PC-9 (cell line): ENCODE measurements around the gene RAET1E. TPM values are rescaled to one million over a fixed set of nuclear protein-coding genes. Genes with fewer than 3 reads are reported as not detected.

Experiments used
- BruUV-seq: library from RNA; stranded (reverse); fragments of 400-500 nt; replicated peaks from 2 replicates; lab custom pipeline; 2021; lab: Mats Ljungman, UMichigan
- CTCF ChIA-PET: fragments of 300-600 bp; sonication (Branson Sonifier 250); formaldehyde crosslinking; loops from one replicate; lab custom pipeline; 2022; ENCODE audit warnings: antibody characterized with exemption; lab: Charles Lee
- POLR2A ChIA-PET: fragments of 300-600 bp; sonication (Branson Sonifier 250); formaldehyde crosslinking; loops from one replicate; lab custom pipeline; 2022; ENCODE audit warnings: antibody characterized with exemption; ENCODE audit not compliant: unreplicated experiment; lab: Charles Lee
- DNase-seq, 2 experiments: peaks; one replicate each; pipeline versions ENCODE4 v3.0.0 to v3.0.0-alpha.2; 2015 to 2022; ENCODE audit warnings: mixed read lengths in 1 of 2
- H2AFZ ChIP-seq: fragments of 200-600 bp; sonication (generic); 2 replicates; pipeline ENCODE4 v1.8.1; 2017; ENCODE audit warnings: antibody characterized with exemption
- H3F3A ChIP-seq: fragments of 200-600 bp; sonication (generic); 2 replicates; pipeline ENCODE4 v1.8.1; 2017; ENCODE audit warnings: antibody characterized with exemption, mild to moderate bottlenecking, low read depth; ENCODE audit not compliant: insufficient read depth
- H3K27ac ChIP-seq: fragments of 200-600 bp; sonication (generic); 2 replicates; pipeline ENCODE4 v1.6.1; 2016; ENCODE audit warnings: mixed run types
- H3K27me3 ChIP-seq: fragments of 200-600 bp; sonication (generic); 2 replicates; pipeline ENCODE4 v1.6.1; 2016; ENCODE audit warnings: low read depth, mixed run types; ENCODE audit not compliant: insufficient read depth
- H3K36me3 ChIP-seq: fragments of 200-600 bp; sonication (generic); 2 replicates; pipeline ENCODE4 v1.6.1; 2016; ENCODE audit warnings: low read depth, mixed run types
- H3K4me1 ChIP-seq: fragments of 200-600 bp; sonication (generic); replicated peaks from 2 replicates; pipeline ENCODE4 v1.6.1; 2016; ENCODE audit warnings: mixed run types; ENCODE audit not compliant: insufficient read depth
- H3K4me2 ChIP-seq: fragments of 200-600 bp; sonication (generic); 2 replicates; pipeline ENCODE4 v1.6.1; 2017; ENCODE audit warnings: mixed run types
- H3K4me3 ChIP-seq: fragments of 200-600 bp; sonication (generic); 2 replicates; pipeline ENCODE4 v1.6.1; 2016; ENCODE audit warnings: mixed run types
- H3K79me2 ChIP-seq: fragments of 200-600 bp; sonication (generic); 2 replicates; pipeline ENCODE4 v1.6.1; 2017; ENCODE audit warnings: low read depth, mixed run types
- H3K9me2 ChIP-seq: fragments of 200-600 bp; sonication (generic); 2 replicates; pipeline ENCODE4 v1.8.1; 2017; ENCODE audit warnings: mild to moderate bottlenecking; ENCODE audit not compliant: insufficient read depth
- H3K9me3 ChIP-seq: fragments of 200-600 bp; sonication (generic); 2 replicates; pipeline ENCODE4 v1.8.1; 2016; ENCODE audit warnings: low read depth; ENCODE audit not compliant: insufficient read depth
- H4K20me1 ChIP-seq: fragments of 200-600 bp; sonication (generic); 2 replicates; pipeline ENCODE4 v1.8.1; 2017; ENCODE audit not compliant: insufficient read depth
- EZH2 ChIP-seq: fragments of 200-600 bp; sonication (generic); IDR thresholded peaks from 2 replicates; pipeline ENCODE4 v1.8.0; 2017; ENCODE audit warnings: antibody characterized with exemption, low read depth
- intact Hi-C: fragments of 100-400 bp; cut with micrococcal nuclease; formaldehyde crosslinking; loops from one replicate; pipeline ENCODE4 v1.10.0; 2022; ENCODE audit not compliant: unreplicated experiment
- total RNA-seq: library from RNA; stranded (reverse); gene quantifications from 2 replicates; pipeline ENCODE4 v1.2.3, GENCODE V29; 2021
- TF ChIP-seq, protein P1 (sequence below): fragments of 200-600 bp; sonication (generic); conservative IDR thresholded peaks from 2 replicates; pipeline ENCODE4 v1.6.1; 2017; ENCODE audit warnings: mixed run types, antibody characterized with exemption, mild to moderate bottlenecking, moderate library complexity

Gene RAET1E
- total RNA-seq, 1 experiment from 2014 or later = 0.20 TPM

DNA sequence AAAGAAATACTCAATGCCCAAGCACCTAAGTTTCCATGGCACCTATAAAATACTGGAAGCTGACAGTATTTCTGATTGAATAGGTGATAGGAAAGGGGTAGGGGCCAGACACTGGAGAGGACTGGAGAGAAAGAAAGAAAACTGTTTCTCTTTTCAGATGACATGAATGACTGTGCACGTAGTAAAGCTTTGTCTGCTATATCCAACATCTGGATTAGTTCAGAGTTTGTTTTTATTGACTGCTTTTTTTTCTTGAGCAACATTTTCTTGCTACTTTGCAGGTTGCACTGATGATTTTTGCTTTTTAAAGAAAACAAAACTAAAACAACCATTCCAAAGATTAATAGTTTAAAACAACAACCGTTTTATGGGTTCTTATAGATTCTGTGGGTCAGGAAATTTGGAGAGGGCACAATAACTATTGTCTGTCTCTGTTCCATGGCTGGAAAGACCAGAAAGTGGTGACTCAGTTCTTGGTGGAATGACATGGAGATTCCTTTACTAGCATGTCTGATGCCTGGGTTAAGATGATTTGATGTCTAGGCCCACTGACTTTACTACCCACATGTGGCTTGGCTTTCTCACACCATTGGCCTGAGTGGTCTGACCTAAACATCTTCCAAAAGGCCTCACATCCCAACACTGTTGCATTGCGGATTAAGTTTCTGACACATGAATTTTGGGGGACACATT lies 21.5 kb downstream of the RAET1E start:
- TF ChIP-seq, protein P1, sequence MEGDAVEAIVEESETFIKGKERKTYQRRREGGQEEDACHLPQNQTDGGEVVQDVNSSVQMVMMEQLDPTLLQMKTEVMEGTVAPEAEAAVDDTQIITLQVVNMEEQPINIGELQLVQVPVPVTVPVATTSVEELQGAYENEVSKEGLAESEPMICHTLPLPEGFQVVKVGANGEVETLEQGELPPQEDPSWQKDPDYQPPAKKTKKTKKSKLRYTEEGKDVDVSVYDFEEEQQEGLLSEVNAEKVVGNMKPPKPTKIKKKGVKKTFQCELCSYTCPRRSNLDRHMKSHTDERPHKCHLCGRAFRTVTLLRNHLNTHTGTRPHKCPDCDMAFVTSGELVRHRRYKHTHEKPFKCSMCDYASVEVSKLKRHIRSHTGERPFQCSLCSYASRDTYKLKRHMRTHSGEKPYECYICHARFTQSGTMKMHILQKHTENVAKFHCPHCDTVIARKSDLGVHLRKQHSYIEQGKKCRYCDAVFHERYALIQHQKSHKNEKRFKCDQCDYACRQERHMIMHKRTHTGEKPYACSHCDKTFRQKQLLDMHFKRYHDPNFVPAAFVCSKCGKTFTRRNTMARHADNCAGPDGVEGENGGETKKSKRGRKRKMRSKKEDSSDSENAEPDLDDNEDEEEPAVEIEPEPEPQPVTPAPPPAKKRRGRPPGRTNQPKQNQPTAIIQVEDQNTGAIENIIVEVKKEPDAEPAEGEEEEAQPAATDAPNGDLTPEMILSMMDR = no peak
- no peak for TF ChIP-seq EZH2
- POLR2A ChIA-PET = no interaction called here
- no peak for DNase-seq
- Histone ChIP-seq H3K9me2 (no peaks in the 10 kb centered on the region), H3K9me3 (no peaks in the 10 kb centered on the region), H3K4me2 (no peak overlapping the region), H3K36me3 (no peaks in the 10 kb centered on the region), H3F3A (no peaks in the 10 kb centered on the region), H3K4me1 (no peaks in the 10 kb centered on the region), H3K4me3 (no peak overlapping the region), H3K27me3 (no peaks in the 10 kb centered on the region), H3K27ac (no peak overlapping the region), H3K79me2 (no peaks in the 10 kb centered on the region), H4K20me1 (no peaks in the 10 kb centered on the region), H2AFZ (no peak overlapping the region)
- intact Hi-C loops = no loop called here
- CTCF ChIA-PET = no interaction called here
- BruUV-seq = no TSS peak

DNA sequence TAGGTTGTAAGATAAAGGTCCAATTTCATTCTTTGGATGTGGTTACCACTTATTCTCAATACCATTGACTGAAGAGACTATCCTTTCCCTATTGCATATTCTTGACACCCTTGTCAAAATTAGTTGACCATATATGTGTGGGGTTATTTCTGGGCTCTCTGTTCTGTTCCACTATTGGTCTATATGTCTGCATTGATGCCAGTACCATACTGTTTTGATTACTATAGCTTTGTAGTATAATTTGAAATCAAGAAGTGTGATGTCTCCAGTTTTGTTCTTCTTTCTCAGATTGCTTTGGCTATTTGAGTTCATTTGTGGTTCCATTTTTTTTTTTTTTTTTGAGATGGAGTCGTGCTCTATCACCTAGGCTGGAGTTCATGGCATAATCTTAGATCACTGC lies 25.7 kb downstream of the RAET1E start:
- H3K9me2 ChIP-seq = no peaks in the 10 kb centered on the region
- CTCF ChIA-PET = no interaction called here

DNA sequence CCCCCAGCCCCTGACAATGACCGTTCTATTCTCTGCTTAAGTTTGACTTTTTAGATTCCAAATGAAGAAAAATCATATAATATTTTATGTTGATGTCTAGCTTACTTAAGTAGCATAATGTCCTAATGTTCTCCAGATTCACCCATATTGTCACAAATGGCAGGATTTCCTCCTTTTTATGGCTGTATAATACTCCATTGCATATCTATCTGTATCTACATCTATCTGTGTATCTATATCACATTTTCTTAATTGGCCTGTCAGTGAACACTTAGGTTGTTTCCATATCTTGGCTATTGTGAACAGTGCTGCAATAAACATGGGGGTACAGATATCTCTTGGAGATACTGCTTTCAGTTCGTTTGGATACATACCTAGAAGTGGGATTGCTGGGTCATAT lies 26.7 kb downstream of the RAET1E start:
- intact Hi-C loops = no loop called here
- Histone ChIP-seq H3K4me1 (peaks cover 20% of the 10 kb centered on the region), H3K4me2 (no peak overlapping the region), H3K27me3 (no peaks in the 10 kb centered on the region), H3K9me3 (no peaks in the 10 kb centered on the region), H4K20me1 (no peaks in the 10 kb centered on the region), H3K79me2 (no peaks in the 10 kb centered on the region), H3K9me2 (no peaks in the 10 kb centered on the region), H3K4me3 (no peak overlapping the region), H3K36me3 (no peaks in the 10 kb centered on the region), H2AFZ (no peak overlapping the region), H3F3A (peaks cover 15% of the 10 kb centered on the region), H3K27ac (no peak overlapping the region)
- POLR2A ChIA-PET = no interaction called here
- no peak for TF ChIP-seq EZH2
- TF ChIP-seq, protein P1 = no peak
- no TSS peak for BruUV-seq
- no peak for DNase-seq
- CTCF ChIA-PET = no interaction called here

More for the DNA sequence above, 25.7 kb downstream of the RAET1E start:
- Histone ChIP-seq H3K4me1 (peaks cover 18% of the 10 kb centered on the region), H4K20me1 (no peaks in the 10 kb centered on the region), H3F3A (peaks cover 11% of the 10 kb centered on the region), H3K79me2 (no peaks in the 10 kb centered on the region), H2AFZ (no peak overlapping the region), H3K27me3 (no peaks in the 10 kb centered on the region), H3K9me3 (no peaks in the 10 kb centered on the region), H3K4me3 (no peak overlapping the region), H3K4me2 (no peak overlapping the region), H3K27ac (no peak overlapping the region), H3K36me3 (no peaks in the 10 kb centered on the region)
- no TSS peak for BruUV-seq
- intact Hi-C loops = no loop called here
- POLR2A ChIA-PET = no interaction called here
- no peak for DNase-seq
- TF ChIP-seq, protein P1 = no peak
- TF ChIP-seq EZH2 = no peak
